Caco-2 (cell line): Measurements from ENCODE around the gene ADORA1. TPM values are rescaled to one million over a fixed set of nuclear protein-coding genes. Genes with fewer than 3 reads are reported as not detected.

Experiments used
- BruUV-seq: library from RNA; stranded (reverse); fragments of 400-500 nt; replicated peaks from 2 replicates; lab custom pipeline; 2021; lab: Mats Ljungman, UMichigan
- CTCF ChIA-PET: fragments of 300-600 bp; sonication (Branson Sonifier 250); formaldehyde crosslinking; loops from one replicate; lab custom pipeline; 2022; ENCODE audit warnings: antibody characterized with exemption; lab: Charles Lee
- POLR2A ChIA-PET: fragments of 300-600 bp; sonication (Branson Sonifier 250); formaldehyde crosslinking; loops from one replicate; lab custom pipeline; 2022; ENCODE audit warnings: antibody characterized with exemption; lab: Charles Lee
- DNase-seq, 2 experiments: peaks; one replicate each; pipeline versions ENCODE4 v3.0.0 to v3.0.0-alpha.2; 2020 to 2022
- H3K27me3 ChIP-seq: replicated peaks from 2 replicates; pipeline ENCODE4 v1.6.0; 2011; ENCODE audit warnings: low read length; ENCODE audit not compliant: control insufficient read depth, insufficient read depth
- H3K36me3 ChIP-seq: 2 replicates; pipeline ENCODE4 v1.5.1; 2011; ENCODE audit warnings: low read length; ENCODE audit not compliant: control insufficient read depth, insufficient read depth
- H3K4me1 ChIP-seq: fragments of 250-450 bp; sonication (Bioruptor Pico); 2 replicates; pipeline ENCODE4 v1.5.1; 2020; ENCODE audit warnings: mild to moderate bottlenecking
- H3K4me3 ChIP-seq: 2 replicates; pipeline ENCODE4 v1.5.1; 2011; ENCODE audit warnings: low read depth, mild to moderate bottlenecking, control low read depth, low read length
- H3K9me3 ChIP-seq: fragments of 250-450 bp; sonication (Bioruptor Pico); 2 replicates; pipeline ENCODE4 v1.5.1; 2020; ENCODE audit warnings: mild to moderate bottlenecking, moderate library complexity
- H3K27ac Mint-ChIP-seq: one replicate; pipeline ENCODE4 v1.8.0; 2022; ENCODE audit warnings: mixed read lengths; ENCODE audit not compliant: unreplicated experiment
- H3K27me3 Mint-ChIP-seq: one replicate; pipeline ENCODE4 v1.8.0; 2022; ENCODE audit warnings: mixed read lengths; ENCODE audit not compliant: insufficient read depth, unreplicated experiment
- H3K36me3 Mint-ChIP-seq: one replicate; pipeline ENCODE4 v1.8.0; 2022; ENCODE audit warnings: mild to moderate bottlenecking, mixed read lengths; ENCODE audit not compliant: insufficient read depth, unreplicated experiment
- H3K4me1 Mint-ChIP-seq: one replicate; pipeline ENCODE4 v1.8.0; 2022; ENCODE audit warnings: low read depth, mixed read lengths; ENCODE audit not compliant: unreplicated experiment
- H3K4me3 Mint-ChIP-seq: one replicate; pipeline ENCODE4 v1.8.0; 2022; ENCODE audit warnings: mild to moderate bottlenecking, moderate library complexity, mixed read lengths; ENCODE audit not compliant: unreplicated experiment
- H3K9me3 Mint-ChIP-seq: one replicate; pipeline ENCODE4 v1.8.0; 2022; ENCODE audit warnings: mixed read lengths; ENCODE audit not compliant: unreplicated experiment
- CTCF ChIP-seq, 2 experiments: fragments of 200-600 bp in 1 of 2; IDR thresholded peaks; 1 replicate in 1 of 2; 2 replicates in 1 of 2; pipeline versions ENCODE4 v1.5.1 to v1.8.0; 2011 to 2022; ENCODE audit warnings: antibody characterized with exemption in 1 of 2, control low read depth in 1 of 2, inconsistent platforms in 1 of 2, low read depth in 1 of 2, low read length in 1 of 2, mild to moderate bottlenecking in 1 of 2, moderate library complexity in 1 of 2; ENCODE audit not compliant: insufficient read depth in 1 of 2, severe bottlenecking in 1 of 2, unreplicated experiment in 1 of 2
- intact Hi-C: fragments of 100-400 bp; cut with micrococcal nuclease; formaldehyde crosslinking; loops from one replicate; pipeline ENCODE4 v1.10.0; 2022; ENCODE audit not compliant: unreplicated experiment
- total RNA-seq: library from RNA; stranded (reverse); gene quantifications from 2 replicates; pipeline ENCODE4 v1.2.3, GENCODE V29; 2022

Gene ADORA1
- total RNA-seq, 1 experiment from 2014 or later: 46.0 TPM

DNA sequence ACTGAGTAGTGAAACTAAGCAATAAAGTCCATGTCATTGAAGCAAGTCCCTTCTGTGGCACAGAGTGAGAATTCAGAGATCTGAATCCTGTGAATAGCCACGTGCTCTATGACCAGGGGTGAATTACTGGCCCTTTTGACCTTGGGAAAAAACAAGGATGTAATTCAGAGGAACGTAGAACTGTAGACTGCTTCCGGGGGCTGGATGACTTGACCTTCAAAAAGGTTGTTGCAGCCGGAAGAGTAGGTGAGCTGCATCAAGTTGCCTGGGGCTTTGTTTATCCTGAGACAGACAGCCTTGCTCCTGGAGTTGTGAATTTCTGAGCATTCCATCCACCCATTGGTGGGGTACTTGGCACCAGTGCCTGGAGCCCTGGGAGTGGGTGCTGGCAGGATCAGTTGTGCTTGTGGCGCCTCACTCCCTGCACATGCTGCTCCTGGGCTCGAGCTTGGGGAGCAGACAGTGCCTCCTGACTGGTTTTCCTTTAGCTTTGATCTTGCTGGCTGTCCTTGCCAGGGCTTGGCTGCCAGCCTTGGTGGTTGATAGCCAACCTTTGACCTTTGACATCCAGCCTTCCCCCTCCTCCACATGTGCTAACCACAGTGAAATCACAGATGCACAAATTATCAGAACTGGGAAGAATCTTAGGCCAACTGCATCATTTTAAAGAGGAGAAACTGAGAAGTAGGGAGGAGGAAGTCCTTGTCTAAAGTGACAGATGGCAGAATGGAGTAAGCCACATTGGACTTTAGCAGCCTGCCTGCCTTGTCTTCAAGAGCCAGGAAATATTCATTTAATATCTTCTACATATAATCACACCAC lies 25.5 kb upstream of the ADORA1 start:
- H3K4me3 Mint-ChIP-seq: no peak overlapping the region
- POLR2A ChIA-PET: no interaction called here

DNA sequence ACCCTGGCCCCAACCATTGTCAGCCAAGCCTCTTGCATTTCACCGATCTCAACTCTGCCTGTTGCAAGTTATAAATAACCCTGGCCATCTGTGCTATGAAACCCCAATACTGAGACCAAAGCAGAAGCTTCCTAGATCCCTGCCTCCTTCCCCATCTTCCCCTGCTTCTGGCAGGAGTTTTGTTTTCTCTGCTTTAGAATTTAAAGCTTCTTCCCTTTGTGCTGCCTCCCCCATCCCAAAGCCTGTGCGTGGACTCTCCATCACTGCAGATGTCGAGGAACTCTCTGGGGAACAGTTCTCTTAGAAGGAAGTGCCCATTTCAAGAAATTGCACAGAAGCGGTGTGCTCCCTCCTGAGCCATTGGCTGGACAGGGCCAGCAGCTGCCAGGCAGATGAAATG lies 24.3 kb upstream of the ADORA1 start:
- peaks cover 8% of the 10 kb centered on the region for H3K27me3 Mint-ChIP-seq
- no peak overlapping the region for H3K4me3 Mint-ChIP-seq
- POLR2A ChIA-PET: no interaction called here

More for the DNA sequence above, 25.5 kb upstream of the ADORA1 start:
- Histone ChIP-seq H3K36me3 (no peaks in the 10 kb centered on the region), H3K4me3 (no peak overlapping the region), H3K9me3 (peaks cover 6% of the 10 kb centered on the region), H3K4me1 (no peaks in the 10 kb centered on the region), H3K27me3 (no peaks in the 10 kb centered on the region)
- CTCF ChIA-PET: interaction anchor here (1.5 kb wide), 1 partner anchor 114 kb away, joined by 3 read pairs; no protein-coding TSS in a partner anchor
- Mint-ChIP-seq H3K27me3 (peaks cover 2% of the 10 kb centered on the region), H3K27ac (no peak overlapping the region), H3K36me3 (no peaks in the 10 kb centered on the region), H3K4me1 (no peaks in the 10 kb centered on the region), H3K9me3 (peaks cover 19% of the 10 kb centered on the region)
- intact Hi-C loops: no loop called here
- no TSS peak for BruUV-seq
- DNase-seq: no peak
- no peak for TF ChIP-seq CTCF (IDR thresholded peaks at IDR 0.05; ENCODE audit: insufficient read depth in 1 of 2, low read depth in 1 of 2, low read length in 1 of 2, severe bottlenecking in 1 of 2, unreplicated experiment in 1 of 2)

More for the DNA sequence above, 24.3 kb upstream of the ADORA1 start:
- H3K27ac Mint-ChIP-seq: no peak overlapping the region
- Histone ChIP-seq H3K36me3 (no peaks in the 10 kb centered on the region), H3K4me1 (no peaks in the 10 kb centered on the region), H3K9me3 (peaks cover 6% of the 10 kb centered on the region), H3K4me3 (no peak overlapping the region), H3K27me3 (no peaks in the 10 kb centered on the region)
- H3K9me3 Mint-ChIP-seq: peaks cover 16% of the 10 kb centered on the region
- no peak for TF ChIP-seq CTCF (IDR thresholded peaks at IDR 0.05; ENCODE audit: insufficient read depth in 1 of 2, low read depth in 1 of 2, low read length in 1 of 2, severe bottlenecking in 1 of 2, unreplicated experiment in 1 of 2)
- no TSS peak for BruUV-seq
- no peak for DNase-seq
- no peaks in the 10 kb centered on the region for H3K36me3 Mint-ChIP-seq
- CTCF ChIA-PET: interaction anchor here (0.8 to 1.5 kb wide), 2 partner anchors 15 to 113 kb away, joined by 3 read pairs; no protein-coding TSS in a partner anchor
- no peaks in the 10 kb centered on the region for H3K4me1 Mint-ChIP-seq
- intact Hi-C loops: no loop called here
